ENCODE results near the gene LHX8. TPM values are rescaled to one million over a fixed set of nuclear protein-coding genes. Genes with fewer than 3 reads are reported as not detected.

Gene LHX8
- total and polyA plus RNA-seq, 2 of the 13 experiments (the other 11 are each of a cell fraction or from before 2014, with no cell fraction given), result not detected

DNA sequence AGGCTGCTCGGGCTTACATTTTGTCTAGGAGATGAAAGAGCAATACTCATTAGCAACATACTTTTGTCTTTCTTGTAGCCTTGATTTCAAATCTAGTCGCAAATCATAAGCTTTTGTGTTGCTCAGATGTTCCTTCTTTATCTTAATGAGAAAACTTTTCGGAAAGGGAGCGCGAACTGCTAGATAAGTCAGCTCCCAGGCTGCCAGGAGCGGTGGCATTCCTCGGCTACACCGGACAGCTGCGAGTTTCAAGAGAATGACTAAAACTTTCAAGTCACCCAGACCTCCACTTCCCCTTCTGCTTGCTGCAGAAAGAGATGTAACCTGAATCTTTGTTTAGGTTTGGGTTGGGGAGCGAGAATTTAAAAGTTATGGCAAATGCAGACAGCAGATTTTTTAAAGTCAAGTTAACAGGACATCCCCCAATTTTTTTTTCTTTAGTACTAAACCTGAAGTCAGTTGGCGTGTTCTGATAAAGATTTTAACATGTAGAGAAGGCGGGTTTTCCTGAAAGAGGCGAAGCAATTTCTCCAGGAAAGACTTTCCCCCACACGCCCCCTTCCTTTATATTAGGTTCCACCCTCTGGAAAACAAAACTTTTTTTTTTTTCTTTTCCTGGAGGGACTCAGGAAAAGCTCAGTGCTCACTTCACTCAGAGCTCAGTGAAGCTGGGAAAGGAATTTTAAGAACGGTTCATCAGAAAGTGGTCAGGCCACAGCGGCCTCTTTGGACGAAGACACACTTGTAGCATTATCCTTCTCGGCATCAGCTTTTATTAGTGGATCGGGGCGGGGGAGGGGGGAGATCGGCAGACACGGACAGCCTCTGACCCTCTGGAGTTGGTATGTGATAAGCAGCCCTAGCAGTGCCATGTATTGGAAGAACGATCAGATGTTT is at the start of gene LHX8 (continued):
- TF ChIP-seq, protein P1, sequence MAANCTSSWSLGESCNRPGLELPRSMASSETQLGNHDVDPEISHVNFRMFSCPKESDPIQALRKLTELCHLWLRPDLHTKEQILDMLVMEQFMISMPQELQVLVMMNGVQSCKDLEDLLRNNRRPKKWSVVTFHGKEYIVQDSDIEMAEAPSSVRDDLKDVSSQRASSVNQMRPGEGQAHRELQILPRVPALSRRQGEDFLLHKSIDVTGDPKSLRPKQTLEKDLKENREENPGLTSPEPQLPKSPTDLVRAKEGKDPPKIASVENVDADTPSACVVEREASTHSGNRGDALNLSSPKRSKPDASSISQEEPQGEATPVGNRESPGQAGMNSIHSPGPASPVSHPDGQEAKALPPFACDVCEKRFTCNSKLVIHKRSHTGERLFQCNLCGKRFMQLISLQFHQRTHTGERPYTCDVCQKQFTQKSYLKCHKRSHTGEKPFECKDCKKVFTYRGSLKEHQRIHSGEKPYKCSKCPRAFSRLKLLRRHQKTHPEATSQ (CRISPR knock-in tag; IDR thresholded peaks at IDR 0.05; ENCODE audit: borderline replicate concordance), result no peak
- TF ChIP-seq ZFP36 (IDR thresholded peaks at IDR 0.05; ENCODE audit: borderline replicate concordance, low read depth, low read length, partially characterized antibody) (no peak), NCOA2 (CRISPR knock-in tag; IDR thresholded peaks at IDR 0.05) (no peak), ZNF775 (CRISPR knock-in tag; IDR thresholded peaks at IDR 0.05; ENCODE audit: borderline replicate concordance) (no peak), HOXA5 (CRISPR knock-in tag; IDR thresholded peaks at IDR 0.05) (no peak)

DNA sequence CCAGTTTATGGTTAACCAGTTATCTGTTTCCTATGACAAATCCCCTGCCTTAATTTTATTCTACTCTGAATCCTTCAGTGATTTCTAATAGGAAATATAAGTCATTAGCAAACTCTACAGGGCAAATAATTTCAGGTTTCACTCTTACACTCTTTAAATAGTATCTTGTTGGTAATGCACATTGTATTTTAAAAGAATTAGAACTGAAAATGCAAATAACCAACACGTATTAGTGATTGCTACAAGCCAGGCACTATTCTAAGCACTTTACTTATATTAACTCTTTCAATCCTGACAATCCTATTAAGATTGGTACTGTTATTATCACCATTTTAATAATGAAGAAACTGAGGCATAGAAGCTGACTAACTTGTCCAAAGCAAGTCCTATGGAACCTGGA is 48.3 kb upstream of the LHX8 start:
- Histone ChIP-seq H3K9me3 (ENCODE audit: low read length) (no peaks in the 10 kb centered on the region), H3K27ac (ENCODE audit: extremely low read length, insufficient read depth, low read length) (no peak overlapping the region), H3K36me3 (replicated peaks in 1 of 2; ENCODE audit: control insufficient read depth in 1 of 2, insufficient read depth in 2 of 2, low read length in 2 of 2) (no peaks in the 10 kb centered on the region), H2AFZ (ENCODE audit: low read length) (no peak overlapping the region), H3K4me1 (ENCODE audit: insufficient read depth, low read length) (no peaks in the 10 kb centered on the region), H3K4me2 (ENCODE audit: low read depth, low read length) (no peak overlapping the region), H4K20me1 (ENCODE audit: insufficient read depth, low read length) (no peaks in the 10 kb centered on the region), H3K9ac (ENCODE audit: insufficient read depth, low read depth, low read length) (no peak overlapping the region), H3K79me2 (ENCODE audit: insufficient read depth, low read length) (no peaks in the 10 kb centered on the region), H3K4me3 (replicated peaks in 1 of 3; ENCODE audit: insufficient read depth in 1 of 3, low read depth in 2 of 3, low read length in 3 of 3) (no peak overlapping the region), H3K27me3 (ENCODE audit: control insufficient read depth in 1 of 2, insufficient read depth in 2 of 2, low read length in 2 of 2) (no peaks in the 10 kb centered on the region)
- ATAC-seq (no peak), FAIRE-seq (no peak), DNase-seq (ENCODE audit: low spot score) (no peak)
- ChIA-PET POLR2A (no interaction called here), CTCF (ENCODE audit: low intra/inter-chr PET ratio, low total read pairs) (no interaction called here)
- intact Hi-C loops (cut with micrococcal nuclease; ENCODE audit: unreplicated experiment) (no loop called here), in situ Hi-C loops (cut with HindIII; ENCODE audit: extremely low pct_ligation_motif_present, low pct_unique_long_range_greater_than_20kb) (no loop called here)
- no TSS peak for BruUV-seq (replicated peaks)
- 0% methylated on average over 1 of the region's 1 CpG for WGBS (ENCODE audit: low lambda C conversion rate)
- TF ChIP-seq ZNF598 (CRISPR knock-in tag; IDR thresholded peaks at IDR 0.05; ENCODE audit: borderline replicate concordance), result no peak
- TF ChIP-seq JUNB (CRISPR knock-in tag; IDR thresholded peaks at IDR 0.05; ENCODE audit: borderline replicate concordance), result no peak
- TF ChIP-seq, protein P2, sequence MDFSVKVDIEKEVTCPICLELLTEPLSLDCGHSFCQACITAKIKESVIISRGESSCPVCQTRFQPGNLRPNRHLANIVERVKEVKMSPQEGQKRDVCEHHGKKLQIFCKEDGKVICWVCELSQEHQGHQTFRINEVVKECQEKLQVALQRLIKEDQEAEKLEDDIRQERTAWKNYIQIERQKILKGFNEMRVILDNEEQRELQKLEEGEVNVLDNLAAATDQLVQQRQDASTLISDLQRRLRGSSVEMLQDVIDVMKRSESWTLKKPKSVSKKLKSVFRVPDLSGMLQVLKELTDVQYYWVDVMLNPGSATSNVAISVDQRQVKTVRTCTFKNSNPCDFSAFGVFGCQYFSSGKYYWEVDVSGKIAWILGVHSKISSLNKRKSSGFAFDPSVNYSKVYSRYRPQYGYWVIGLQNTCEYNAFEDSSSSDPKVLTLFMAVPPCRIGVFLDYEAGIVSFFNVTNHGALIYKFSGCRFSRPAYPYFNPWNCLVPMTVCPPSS (IDR thresholded peaks at IDR 0.05), result no peak
- TF ChIP-seq, protein P3, sequence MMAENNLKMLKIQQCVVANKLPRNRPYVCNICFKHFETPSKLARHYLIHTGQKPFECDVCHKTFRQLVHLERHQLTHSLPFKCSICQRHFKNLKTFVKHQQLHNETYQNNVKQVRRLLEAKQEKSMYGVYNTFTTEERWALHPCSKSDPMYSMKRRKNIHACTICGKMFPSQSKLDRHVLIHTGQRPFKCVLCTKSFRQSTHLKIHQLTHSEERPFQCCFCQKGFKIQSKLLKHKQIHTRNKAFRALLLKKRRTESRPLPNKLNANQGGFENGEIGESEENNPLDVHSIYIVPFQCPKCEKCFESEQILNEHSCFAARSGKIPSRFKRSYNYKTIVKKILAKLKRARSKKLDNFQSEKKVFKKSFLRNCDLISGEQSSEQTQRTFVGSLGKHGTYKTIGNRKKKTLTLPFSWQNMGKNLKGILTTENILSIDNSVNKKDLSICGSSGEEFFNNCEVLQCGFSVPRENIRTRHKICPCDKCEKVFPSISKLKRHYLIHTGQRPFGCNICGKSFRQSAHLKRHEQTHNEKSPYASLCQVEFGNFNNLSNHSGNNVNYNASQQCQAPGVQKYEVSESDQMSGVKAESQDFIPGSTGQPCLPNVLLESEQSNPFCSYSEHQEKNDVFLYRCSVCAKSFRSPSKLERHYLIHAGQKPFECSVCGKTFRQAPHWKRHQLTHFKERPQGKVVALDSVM (CRISPR knock-in tag; IDR thresholded peaks at IDR 0.05), result no peak
- no peak for TF ChIP-seq MYC (CRISPR knock-in tag; IDR thresholded peaks at IDR 0.05; ENCODE audit: borderline replicate concordance)
- TF ChIP-seq, protein P4, sequence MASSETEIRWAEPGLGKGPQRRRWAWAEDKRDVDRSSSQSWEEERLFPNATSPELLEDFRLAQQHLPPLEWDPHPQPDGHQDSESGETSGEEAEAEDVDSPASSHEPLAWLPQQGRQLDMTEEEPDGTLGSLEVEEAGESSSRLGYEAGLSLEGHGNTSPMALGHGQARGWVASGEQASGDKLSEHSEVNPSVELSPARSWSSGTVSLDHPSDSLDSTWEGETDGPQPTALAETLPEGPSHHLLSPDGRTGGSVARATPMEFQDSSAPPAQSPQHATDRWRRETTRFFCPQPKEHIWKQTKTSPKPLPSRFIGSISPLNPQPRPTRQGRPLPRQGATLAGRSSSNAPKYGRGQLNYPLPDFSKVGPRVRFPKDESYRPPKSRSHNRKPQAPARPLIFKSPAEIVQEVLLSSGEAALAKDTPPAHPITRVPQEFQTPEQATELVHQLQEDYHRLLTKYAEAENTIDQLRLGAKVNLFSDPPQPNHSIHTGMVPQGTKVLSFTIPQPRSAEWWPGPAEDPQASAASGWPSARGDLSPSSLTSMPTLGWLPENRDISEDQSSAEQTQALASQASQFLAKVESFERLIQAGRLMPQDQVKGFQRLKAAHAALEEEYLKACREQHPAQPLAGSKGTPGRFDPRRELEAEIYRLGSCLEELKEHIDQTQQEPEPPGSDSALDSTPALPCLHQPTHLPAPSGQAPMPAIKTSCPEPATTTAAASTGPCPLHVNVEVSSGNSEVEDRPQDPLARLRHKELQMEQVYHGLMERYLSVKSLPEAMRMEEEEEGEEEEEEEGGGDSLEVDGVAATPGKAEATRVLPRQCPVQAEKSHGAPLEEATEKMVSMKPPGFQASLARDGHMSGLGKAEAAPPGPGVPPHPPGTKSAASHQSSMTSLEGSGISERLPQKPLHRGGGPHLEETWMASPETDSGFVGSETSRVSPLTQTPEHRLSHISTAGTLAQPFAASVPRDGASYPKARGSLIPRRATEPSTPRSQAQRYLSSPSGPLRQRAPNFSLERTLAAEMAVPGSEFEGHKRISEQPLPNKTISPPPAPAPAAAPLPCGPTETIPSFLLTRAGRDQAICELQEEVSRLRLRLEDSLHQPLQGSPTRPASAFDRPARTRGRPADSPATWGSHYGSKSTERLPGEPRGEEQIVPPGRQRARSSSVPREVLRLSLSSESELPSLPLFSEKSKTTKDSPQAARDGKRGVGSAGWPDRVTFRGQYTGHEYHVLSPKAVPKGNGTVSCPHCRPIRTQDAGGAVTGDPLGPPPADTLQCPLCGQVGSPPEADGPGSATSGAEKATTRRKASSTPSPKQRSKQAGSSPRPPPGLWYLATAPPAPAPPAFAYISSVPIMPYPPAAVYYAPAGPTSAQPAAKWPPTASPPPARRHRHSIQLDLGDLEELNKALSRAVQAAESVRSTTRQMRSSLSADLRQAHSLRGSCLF (CRISPR knock-in tag; IDR thresholded peaks at IDR 0.05; ENCODE audit: borderline replicate concordance), result no peak
- TF ChIP-seq ZNF205 (CRISPR knock-in tag; IDR thresholded peaks at IDR 0.05), result no peak

All from HepG2 (cell line).